CD4-positive, alpha-beta T cell treated with Interleukin-10 for 1 hour (primary cell): Measurements from ENCODE around the gene FAM76B.

Experiments used
- DNase-seq: peaks from one replicate; pipeline ENCODE4 v3.0.0-alpha.2; 2020

Gene FAM76B

GRCh38 chr11:95791709-95792033 lies 2.1 kb upstream of the FAM76B start:
- DNase-seq: no peak

- peak; percentile 59 for DNase-seq
Measured at GRCh38 chr11:95790933-95791708, 1.5 kb upstream of the FAM76B start.

- peak; percentile 95 for DNase-seq
Measured at GRCh38 chr11:95790123-95790932, 746 bp upstream of the FAM76B start, which contains the start of gene CEP57. Gene CEP57 (plus strand): TSS chr11:95790498. CDS start chr11:95790699, 201 bp downstream.

GRCh38 chr11:95788921-95789505 lies 569 bp downstream of the FAM76B start:
- DNase-seq: peak; percentile 37

GRCh38 chr11:95780544-95780943 lies 9.0 kb downstream of the FAM76B start:
- DNase-seq: no peak

- DNase-seq: no peak
Measured at GRCh38 chr11:95778699-95779098, 10.9 kb downstream of the FAM76B start.

- DNase-seq: no peak
Measured at GRCh38 chr11:95776859-95777258, 12.7 kb downstream of the FAM76B start.

- no peak for DNase-seq
Measured at GRCh38 chr11:95768521-95768920, 21.1 kb downstream of the FAM76B start.

GRCh38 chr11:95767498-95767897 lies 22.1 kb downstream of the FAM76B start:
- DNase-seq: no peak

GRCh38 chr11:95766701-95767100 lies 22.9 kb downstream of the FAM76B start:
- DNase-seq: no peak

- peak; percentile 75 for DNase-seq
Measured at GRCh38 chr11:95764267-95764898, 25.2 kb downstream of the FAM76B start.

- DNase-seq: no peak
Measured at GRCh38 chr11:95762534-95762933, 27.0 kb downstream of the FAM76B start.

- no peak for DNase-seq
Measured at GRCh38 chr11:95760941-95761340, 28.6 kb downstream of the FAM76B start.

GRCh38 chr11:95751515-95751914 lies 38.1 kb downstream of the FAM76B start:
- no peak for DNase-seq

GRCh38 chr11:95750101-95750500 lies 39.5 kb downstream of the FAM76B start:
- no peak for DNase-seq

GRCh38 chr11:95739108-95739938 lies 50.3 kb downstream of the FAM76B start:
- no peak for DNase-seq

GRCh38 chr11:95736809-95737208 lies 52.8 kb downstream of the FAM76B start:
- no peak for DNase-seq

- DNase-seq: no peak
Measured at GRCh38 chr11:95736355-95736754, 53.2 kb downstream of the FAM76B start.

- DNase-seq: no peak
Measured at GRCh38 chr11:95734009-95734572, 55.5 kb downstream of the FAM76B start.

- DNase-seq: no peak
Measured at GRCh38 chr11:95732930-95733602, 56.5 kb downstream of the FAM76B start.

GRCh38 chr11:95729462-95729861 lies 60.1 kb downstream of the FAM76B start:
- DNase-seq: no peak
